ENCODE data around the gene CNIH2.

DNA sequence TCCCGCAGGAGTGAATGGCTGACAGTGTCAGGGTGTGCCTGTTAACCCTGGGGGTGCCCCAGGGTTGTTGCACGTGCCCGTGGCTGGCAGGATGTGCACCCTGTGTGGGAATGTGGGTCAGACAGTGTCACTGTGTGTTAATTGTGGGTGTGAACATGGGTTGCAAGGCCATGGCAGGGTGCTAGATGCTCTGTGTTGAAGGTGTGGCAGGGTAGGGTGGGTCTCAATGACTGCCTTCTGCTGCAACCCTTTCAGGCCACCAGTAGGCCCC lies 50.0 kb downstream of the CNIH2 start:
- TF ChIP-seq CTCF (IDR thresholded peaks at IDR 0.05), result no peak
- no peak for TF ChIP-seq POLR2A (IDR thresholded peaks at IDR 0.05)

All from thyroid gland (tissue), 4 donors.